SK-N-MC (cell line): Measurements from ENCODE around the gene SHISA7.
A peak's percentile ranks its signal among the peaks of the same experiment; 100 is the strongest.

ENCODE experiments used
- DNase-seq: peaks from one replicate; pipeline ENCODE4 v3.0.0-alpha.2; 2011; ENCODE audit warnings: low read depth, low spot score
- H3K27ac ChIP-seq: fragments of 200-600 bp; sonication (generic); 2 replicates; pipeline ENCODE4 v1.5.1; 2016; ENCODE audit warnings: mixed run types
- H3K36me3 ChIP-seq: fragments of 200-600 bp; sonication (generic); 2 replicates; pipeline ENCODE4 v1.6.1; 2017; ENCODE audit warnings: antibody characterized with exemption, low read length, mixed read lengths; ENCODE audit not compliant: insufficient read depth
- H3K4me3 ChIP-seq: fragments of 200-600 bp; sonication (generic); 2 replicates; pipeline ENCODE4 v1.5.1; 2016
- H3K9ac ChIP-seq: fragments of 200-600 bp; sonication (generic); 2 replicates; pipeline ENCODE4 v1.8.0; 2017; ENCODE audit warnings: mixed run types, mixed read lengths; ENCODE audit not compliant: insufficient read length
- H3K9me3 ChIP-seq: fragments of 200-600 bp; sonication (generic); 2 replicates; pipeline ENCODE4 v1.6.1; 2017; ENCODE audit warnings: low read depth, mild to moderate bottlenecking, antibody characterized with exemption, low read length, moderate library complexity, mixed read lengths
- EZH2 ChIP-seq: fragments of 200-600 bp; sonication (generic); IDR thresholded peaks from one replicate; pipeline ENCODE4 v1.6.1; 2017; ENCODE audit warnings: antibody characterized with exemption
- FOXP2 ChIP-seq: optimal IDR thresholded peaks from 2 replicates; pipeline ENCODE3; 2011; ENCODE audit warnings: mild to moderate bottlenecking, moderate library complexity; ENCODE audit not compliant: insufficient read depth; ENCODE audit errors: extremely low read length, control extremely low read depth
- POLR2AphosphoS5 ChIP-seq: IDR thresholded peaks from 2 replicates; pipeline ENCODE4 v1.6.1; 2012; ENCODE audit warnings: mild to moderate bottlenecking, low read depth, low read length, borderline replicate concordance

The SHISA7 gene

GRCh38 chr19:55459950-55460657 lies 17.0 kb upstream of the SHISA7 start:
- TF ChIP-seq EZH2 (no peak), FOXP2 (no peak), POLR2AphosphoS5 (no peak)
- H3K9me3 ChIP-seq: no peaks in the 10 kb centered on the region
- H3K36me3 ChIP-seq: no peaks in the 10 kb centered on the region
- H3K27ac ChIP-seq: peak overlapping the region; percentile 78
- DNase-seq: no peak
- H3K9ac ChIP-seq: peak overlapping the region; percentile 32
- peak overlapping the region; percentile 89 for H3K4me3 ChIP-seq

DNA sequence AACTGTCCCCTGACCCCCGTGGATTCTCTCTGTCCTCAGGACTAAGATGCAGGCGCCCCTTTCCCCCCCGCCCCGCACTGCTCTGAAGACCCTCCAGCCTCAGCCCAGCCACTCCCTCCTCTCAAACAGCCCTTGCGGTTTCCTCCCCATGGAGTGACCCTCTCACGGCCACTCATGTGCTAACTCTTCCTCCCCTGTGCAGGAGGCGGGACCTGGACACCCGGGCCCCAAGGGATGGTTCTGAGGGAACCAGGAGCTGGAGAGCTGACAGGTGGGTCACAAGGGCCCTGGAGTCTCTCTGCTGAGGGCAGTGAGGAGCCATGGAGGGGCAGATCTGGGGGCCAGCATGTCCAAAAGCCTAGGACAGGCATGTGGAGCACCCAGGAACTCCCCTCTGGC lies 16.4 kb upstream of the SHISA7 start:
- no peak overlapping the region for H3K9ac ChIP-seq
- H3K36me3 ChIP-seq: no peaks in the 10 kb centered on the region
- H3K27ac ChIP-seq: 0 out of 2 replicates have a peak overlapping the region, but pooled peaks have one; percentile 78
- TF ChIP-seq POLR2AphosphoS5 (no peak), FOXP2 (no peak), EZH2 (no peak)
- no peak overlapping the region for H3K4me3 ChIP-seq
- H3K9me3 ChIP-seq: no peaks in the 10 kb centered on the region
- no peak for DNase-seq

DNA sequence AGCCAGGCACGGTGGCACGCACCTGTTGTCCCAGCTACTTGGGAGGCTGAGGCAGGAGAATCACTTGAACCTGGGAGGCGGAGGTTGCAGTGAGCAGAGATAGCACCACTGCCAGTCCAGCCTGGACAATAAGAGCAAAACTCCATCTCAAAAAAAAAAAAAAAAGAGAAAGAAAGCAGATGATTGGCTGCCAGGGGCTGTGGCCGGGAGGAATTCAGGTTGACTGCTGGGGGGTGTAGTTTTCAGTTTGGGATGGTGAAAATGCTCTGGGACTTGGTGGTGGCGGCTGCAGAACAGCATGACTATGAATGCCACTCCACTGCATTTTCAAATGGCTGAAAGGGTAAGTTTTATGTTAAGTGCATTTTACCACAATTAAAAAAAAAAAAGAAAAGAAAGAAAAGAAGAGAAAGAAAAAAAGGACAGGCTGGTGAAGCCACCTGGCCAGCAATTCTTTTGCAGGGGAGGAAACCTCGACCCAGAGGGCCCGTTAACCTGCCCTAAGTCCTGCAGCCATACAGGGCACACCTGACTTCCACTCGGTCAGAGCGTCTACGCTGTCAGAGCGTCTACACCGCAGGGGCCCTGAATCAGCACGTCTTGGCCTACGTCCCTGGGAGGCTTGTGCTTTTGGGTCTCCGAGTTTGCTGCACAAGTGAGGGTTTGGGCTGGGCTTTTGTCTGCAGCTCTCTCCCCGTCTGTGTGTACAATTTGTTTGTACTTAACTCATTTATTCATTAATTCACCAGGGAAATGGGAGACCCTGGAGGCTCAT lies 14.8 kb upstream of the SHISA7 start:
- Histone ChIP-seq H3K27ac (peak overlapping the region; percentile 42; the same call in 1 of the 2 replicates), H3K36me3 (no peaks in the 10 kb centered on the region), H3K4me3 (no peak overlapping the region), H3K9ac (peak overlapping the region; percentile 32), H3K9me3 (no peaks in the 10 kb centered on the region)
- no peak for DNase-seq
- TF ChIP-seq POLR2AphosphoS5 (no peak), FOXP2 (no peak), EZH2 (no peak)

DNA sequence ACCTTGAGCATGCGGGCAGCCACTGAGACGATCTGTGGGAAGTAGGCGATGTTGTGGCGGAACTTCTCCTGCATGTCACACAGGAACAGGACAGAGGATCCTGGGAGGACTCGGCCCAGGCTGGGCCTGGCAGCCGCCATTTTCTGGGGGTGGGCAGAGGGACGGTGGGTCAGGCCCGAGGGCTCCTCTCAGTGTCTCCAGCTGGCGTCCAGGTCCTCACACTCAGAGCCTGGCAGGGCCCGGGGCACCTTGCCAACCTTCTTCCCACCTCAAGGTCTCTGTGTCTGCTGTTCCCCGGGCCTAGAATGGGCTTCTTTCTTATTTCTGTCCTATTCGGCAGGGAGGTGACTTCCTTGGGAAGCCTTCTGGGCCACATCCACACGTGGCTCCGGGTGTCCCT lies 13.2 kb upstream of the SHISA7 start:
- no peak overlapping the region for H3K4me3 ChIP-seq
- H3K9ac ChIP-seq: no peak overlapping the region
- H3K36me3 ChIP-seq: no peaks in the 10 kb centered on the region
- H3K27ac ChIP-seq: no peak overlapping the region
- H3K9me3 ChIP-seq: no peaks in the 10 kb centered on the region
- DNase-seq: no peak
- no peak for TF ChIP-seq EZH2
- no peak for TF ChIP-seq FOXP2
- TF ChIP-seq POLR2AphosphoS5: no peak

DNA sequence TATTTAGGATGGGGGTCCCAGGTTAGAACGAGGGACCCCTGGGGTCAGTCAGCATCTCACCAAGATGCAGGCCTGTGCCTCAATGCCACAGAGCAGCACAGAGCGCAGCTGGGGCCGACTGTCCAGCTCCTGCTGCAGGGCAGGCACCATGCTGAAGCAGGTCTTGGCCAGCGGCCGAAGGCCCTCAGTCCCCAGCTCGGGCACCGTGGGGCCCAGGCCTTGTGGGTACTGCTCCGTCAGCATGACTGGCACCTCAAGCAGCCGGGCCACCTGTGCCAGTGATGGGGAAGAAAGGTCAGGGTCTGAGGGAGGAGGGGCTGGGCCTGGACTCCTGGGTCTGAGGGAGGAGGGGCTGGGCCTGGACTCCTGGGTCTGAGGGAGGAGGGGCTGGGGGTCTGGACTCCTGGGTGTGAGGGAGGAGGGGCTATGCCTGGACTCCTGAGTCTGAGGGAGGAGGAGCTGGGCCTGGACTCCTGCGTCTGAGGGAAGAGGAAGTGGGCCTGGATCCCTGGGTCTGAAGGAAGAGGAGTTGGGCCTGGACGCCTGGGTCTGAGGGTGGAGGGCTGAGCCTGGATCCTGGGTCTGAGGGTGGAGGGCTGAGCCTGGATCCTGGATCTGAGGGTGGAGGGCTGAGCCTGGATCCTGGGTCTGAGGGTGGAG lies 12.6 kb upstream of the SHISA7 start:
- H3K9me3 ChIP-seq: no peaks in the 10 kb centered on the region
- H3K36me3 ChIP-seq: no peaks in the 10 kb centered on the region
- H3K27ac ChIP-seq: no peak overlapping the region
- H3K4me3 ChIP-seq: no peak overlapping the region
- DNase-seq: no peak
- TF ChIP-seq EZH2 (no peak), FOXP2 (no peak), POLR2AphosphoS5 (no peak)
- no peak overlapping the region for H3K9ac ChIP-seq

DNA sequence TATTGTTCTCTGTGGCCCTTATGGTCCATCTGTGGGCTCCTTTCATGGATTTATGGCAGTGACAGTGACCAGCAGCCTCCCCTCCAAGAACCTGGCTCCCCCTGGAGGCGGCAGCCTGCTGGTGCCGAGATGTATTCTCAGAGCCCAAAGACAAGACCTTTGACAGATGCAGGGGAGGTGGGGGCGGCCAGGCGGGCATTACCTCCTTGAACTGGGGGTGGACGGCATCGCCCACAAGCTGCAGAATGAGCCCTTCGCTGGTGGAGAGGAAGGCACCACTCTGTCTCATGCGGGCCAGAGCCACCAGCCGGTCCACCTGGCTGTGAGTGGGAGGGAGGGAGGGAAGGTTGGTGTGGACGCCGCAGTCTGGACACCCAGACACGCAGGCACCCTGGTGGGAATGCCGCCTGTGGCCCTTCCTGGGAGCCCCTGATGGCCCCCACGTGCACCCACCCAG lies 11.7 kb upstream of the SHISA7 start:
- Histone ChIP-seq H3K4me3 (no peak overlapping the region), H3K27ac (no peak overlapping the region), H3K36me3 (no peaks in the 10 kb centered on the region), H3K9me3 (no peaks in the 10 kb centered on the region), H3K9ac (no peak overlapping the region)
- DNase-seq: no peak
- TF ChIP-seq POLR2AphosphoS5 (no peak), EZH2 (no peak), FOXP2 (no peak)

DNA sequence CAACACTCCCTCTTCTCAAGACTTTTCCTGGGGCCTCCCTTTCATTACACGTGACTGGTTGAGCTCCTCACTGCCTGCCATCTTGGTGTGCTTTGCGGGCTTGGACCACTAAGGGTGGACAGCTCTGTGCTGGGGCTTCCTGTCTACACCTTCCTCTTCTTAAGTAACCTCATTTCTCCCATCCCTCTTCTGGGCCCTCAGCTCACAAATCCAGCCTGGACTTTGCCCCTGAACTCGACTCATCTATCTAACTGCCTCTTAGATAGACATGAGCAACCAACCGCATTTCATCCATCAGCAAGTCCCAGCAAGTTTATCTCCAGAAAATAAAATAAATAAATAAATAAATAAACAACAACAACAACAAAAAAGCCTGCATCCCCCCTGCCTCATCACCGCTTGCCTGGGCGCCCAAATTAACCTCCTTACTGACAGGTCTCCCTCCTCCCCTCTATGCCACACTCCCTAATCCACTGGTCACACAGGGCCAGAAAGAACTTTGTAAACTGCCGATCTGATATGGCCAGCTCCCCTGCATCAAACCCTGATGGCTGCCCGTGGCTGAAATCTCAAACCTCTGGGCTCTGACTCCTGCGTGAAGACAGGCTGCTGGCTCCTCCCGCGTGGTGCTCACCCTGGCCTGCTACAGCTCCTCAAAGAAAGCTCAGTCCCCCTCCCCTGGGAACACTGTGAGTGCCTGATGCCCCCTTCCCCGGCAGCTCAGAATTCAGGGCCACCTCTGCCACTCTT lies 10.6 kb upstream of the SHISA7 start:
- no peaks in the 10 kb centered on the region for H3K9me3 ChIP-seq
- H3K4me3 ChIP-seq: no peak overlapping the region
- H3K9ac ChIP-seq: no peak overlapping the region
- no peak for TF ChIP-seq POLR2AphosphoS5
- no peak for TF ChIP-seq FOXP2
- TF ChIP-seq EZH2: no peak
- H3K36me3 ChIP-seq: no peaks in the 10 kb centered on the region
- no peak for DNase-seq
- no peak overlapping the region for H3K27ac ChIP-seq

DNA sequence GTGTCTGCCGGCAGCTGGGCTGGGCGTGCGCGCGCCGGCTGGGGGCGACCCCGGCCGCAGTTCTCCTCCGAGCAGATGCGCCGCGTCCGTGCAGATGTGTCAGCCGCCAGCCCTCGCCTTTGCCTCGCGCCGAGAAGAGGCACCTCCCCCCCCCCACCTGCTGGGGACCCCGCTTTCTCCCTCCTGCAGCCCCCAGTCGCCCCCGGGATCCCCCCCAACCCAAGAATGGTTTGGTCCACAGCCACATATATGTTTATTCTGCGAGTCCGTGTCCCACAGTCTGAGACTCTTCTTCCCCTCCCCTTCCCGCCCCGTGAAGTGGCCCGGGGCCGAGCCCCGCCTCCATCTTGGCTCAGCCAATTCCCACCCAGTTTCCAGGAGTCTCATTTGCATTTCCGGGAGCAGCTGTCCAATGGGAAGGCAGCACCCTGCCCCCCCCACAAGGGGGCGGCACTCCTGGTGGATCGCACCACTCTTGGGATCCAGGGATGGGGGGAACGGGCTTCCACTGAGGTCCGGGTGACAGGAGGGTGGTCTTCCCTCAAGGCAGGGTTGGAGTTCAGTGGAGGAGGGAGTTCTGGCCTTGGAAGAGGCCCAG lies 9.7 kb upstream of the SHISA7 start:
- H3K9ac ChIP-seq: no peak overlapping the region
- no peak overlapping the region for H3K27ac ChIP-seq
- H3K36me3 ChIP-seq: no peaks in the 10 kb centered on the region
- H3K4me3 ChIP-seq: peak overlapping the region; percentile 78
- no peaks in the 10 kb centered on the region for H3K9me3 ChIP-seq
- peak; percentile 91 for DNase-seq
- TF ChIP-seq POLR2AphosphoS5: peak; percentile 63
- TF ChIP-seq EZH2: no peak
- TF ChIP-seq FOXP2: peak; percentile 49
